GM13977 (cell line): Measurements from ENCODE around the gene SORBS2.

Experiments used
- DNase-seq: peaks from one replicate; pipeline ENCODE4 v3.0.0; 2012; ENCODE audit warnings: low spot score
- in situ Hi-C: fragments of 300-500 bp; cut with MboI; formaldehyde crosslinking; loops from one replicate; pipeline ENCODE4 v1.12.0; 2022; ENCODE audit warnings: low sequenced_read_pairs, low pct_unique_long_range_greater_than_20kb, mixed read lengths, inconsistent platforms; ENCODE audit not compliant: unreplicated experiment
- TF ChIP-seq, protein P1 (sequence below): IDR thresholded peaks from 2 replicates; pipeline ENCODE4 v1.5.1; 2012; ENCODE audit warnings: mild to moderate bottlenecking, control low read depth; ENCODE audit not compliant: insufficient read depth; ENCODE audit errors: extremely low read depth, missing control alignments

Gene SORBS2

GRCh38 chr4:185819144-185819543 is 7.2 kb upstream of the SORBS2 start:
- in situ Hi-C loops, result no loop called here
- no peak for DNase-seq
- TF ChIP-seq, protein P1, sequence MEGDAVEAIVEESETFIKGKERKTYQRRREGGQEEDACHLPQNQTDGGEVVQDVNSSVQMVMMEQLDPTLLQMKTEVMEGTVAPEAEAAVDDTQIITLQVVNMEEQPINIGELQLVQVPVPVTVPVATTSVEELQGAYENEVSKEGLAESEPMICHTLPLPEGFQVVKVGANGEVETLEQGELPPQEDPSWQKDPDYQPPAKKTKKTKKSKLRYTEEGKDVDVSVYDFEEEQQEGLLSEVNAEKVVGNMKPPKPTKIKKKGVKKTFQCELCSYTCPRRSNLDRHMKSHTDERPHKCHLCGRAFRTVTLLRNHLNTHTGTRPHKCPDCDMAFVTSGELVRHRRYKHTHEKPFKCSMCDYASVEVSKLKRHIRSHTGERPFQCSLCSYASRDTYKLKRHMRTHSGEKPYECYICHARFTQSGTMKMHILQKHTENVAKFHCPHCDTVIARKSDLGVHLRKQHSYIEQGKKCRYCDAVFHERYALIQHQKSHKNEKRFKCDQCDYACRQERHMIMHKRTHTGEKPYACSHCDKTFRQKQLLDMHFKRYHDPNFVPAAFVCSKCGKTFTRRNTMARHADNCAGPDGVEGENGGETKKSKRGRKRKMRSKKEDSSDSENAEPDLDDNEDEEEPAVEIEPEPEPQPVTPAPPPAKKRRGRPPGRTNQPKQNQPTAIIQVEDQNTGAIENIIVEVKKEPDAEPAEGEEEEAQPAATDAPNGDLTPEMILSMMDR, result no peak

DNA sequence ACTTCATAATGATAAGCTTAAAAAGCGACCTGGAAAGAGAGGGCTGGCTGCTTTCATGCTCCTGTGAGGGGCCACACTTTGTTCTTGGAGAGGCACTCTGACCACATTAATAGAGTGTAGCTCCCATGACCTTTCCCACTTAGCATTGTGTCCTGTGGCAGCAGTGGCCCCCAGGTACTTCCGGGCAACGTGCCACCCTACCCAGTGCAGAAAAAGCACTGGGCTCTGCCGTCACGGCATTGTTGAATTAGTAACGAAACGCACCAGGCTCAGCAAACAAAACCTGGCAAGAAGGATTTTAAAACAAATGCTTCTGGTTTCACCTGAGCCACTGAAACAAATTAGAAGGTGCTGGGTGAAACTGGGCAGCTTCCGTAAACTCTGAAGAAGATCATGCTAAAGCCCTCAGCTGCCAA is 5.4 kb upstream of the SORBS2 start:
- DNase-seq, result no peak
- in situ Hi-C loops, result no loop called here

GRCh38 chr4:185813133-185813532 is 1.1 kb upstream of the SORBS2 start:
- TF ChIP-seq, protein P1, result no peak
- in situ Hi-C loops, result no loop called here
- no peak for DNase-seq

More for the DNA sequence above, 5.4 kb upstream of the SORBS2 start:
- TF ChIP-seq, protein P1, result no peak

GRCh38 chr4:185810746-185811508 is 1.1 kb downstream of the SORBS2 start:
- no peak for DNase-seq
- TF ChIP-seq, protein P1, result no peak
- in situ Hi-C loops, result no loop called here

DNA sequence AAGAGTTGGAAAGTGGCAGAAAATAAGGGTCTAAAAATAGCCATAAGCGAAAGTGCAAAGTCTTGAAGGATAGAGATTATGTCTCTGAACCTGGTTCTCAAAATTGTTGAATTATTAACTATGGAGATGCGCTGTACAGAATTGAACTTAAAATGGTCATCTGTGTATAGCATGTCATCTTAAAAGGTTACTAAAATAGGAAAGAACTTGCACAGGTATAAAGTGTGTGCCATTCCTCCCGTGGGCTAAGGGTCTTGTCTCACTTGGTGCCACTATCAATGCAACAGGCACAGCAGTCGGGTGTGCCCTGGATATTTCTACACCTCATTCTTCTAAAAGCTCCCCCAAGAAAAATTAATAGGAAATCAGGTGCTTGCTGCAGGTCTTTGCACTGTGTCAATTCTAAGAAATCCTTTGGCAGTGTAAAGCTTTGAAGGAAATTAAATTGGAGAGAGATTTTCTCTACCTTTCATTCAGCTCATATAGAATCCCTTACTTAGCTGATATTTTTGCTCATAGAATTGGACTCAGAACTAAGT is 2.4 kb downstream of the SORBS2 start:
- in situ Hi-C loops, result no loop called here
- TF ChIP-seq, protein P1, result no peak
- no peak for DNase-seq

GRCh38 chr4:185809121-185809520 is 2.9 kb downstream of the SORBS2 start:
- in situ Hi-C loops, result no loop called here
- DNase-seq, result no peak
- TF ChIP-seq, protein P1, result no peak

- in situ Hi-C loops, result no loop called here
- no peak for DNase-seq
- TF ChIP-seq, protein P1, result no peak
These were observed 6.0 kb downstream of the SORBS2 start for GRCh38 chr4:185805979-185806378.
